GM21447 (cell line): Measurements from ENCODE around the gene DYSF.

ENCODE experiments used
- ATAC-seq: cut with Tn5 transposase; IDR thresholded peaks from one replicate; pipeline ENCODE4 v1.9.1; 2021; ENCODE audit not compliant: unreplicated experiment

The DYSF gene

DNA sequence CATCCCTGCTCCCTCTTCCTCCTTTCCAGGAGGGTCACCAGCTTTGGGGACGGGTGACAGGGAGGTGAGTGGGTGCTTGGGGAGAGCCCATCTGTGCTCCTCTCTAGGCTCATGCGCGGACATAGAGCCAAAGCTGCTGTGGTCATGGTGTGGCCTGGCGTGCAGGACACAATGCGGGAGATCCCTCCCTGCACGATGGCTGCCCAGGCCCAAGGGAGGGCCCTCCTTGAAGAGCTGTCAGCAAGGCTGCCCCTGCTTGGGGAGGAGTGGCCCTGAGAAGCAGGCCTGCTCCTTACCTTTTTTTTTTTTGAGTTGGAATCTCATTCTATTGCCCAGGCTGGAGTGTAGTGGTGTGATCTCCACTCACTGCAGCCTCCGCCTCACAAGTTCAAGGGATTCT is 111.4 kb downstream of the DYSF start:
- ATAC-seq, result no peak

DNA sequence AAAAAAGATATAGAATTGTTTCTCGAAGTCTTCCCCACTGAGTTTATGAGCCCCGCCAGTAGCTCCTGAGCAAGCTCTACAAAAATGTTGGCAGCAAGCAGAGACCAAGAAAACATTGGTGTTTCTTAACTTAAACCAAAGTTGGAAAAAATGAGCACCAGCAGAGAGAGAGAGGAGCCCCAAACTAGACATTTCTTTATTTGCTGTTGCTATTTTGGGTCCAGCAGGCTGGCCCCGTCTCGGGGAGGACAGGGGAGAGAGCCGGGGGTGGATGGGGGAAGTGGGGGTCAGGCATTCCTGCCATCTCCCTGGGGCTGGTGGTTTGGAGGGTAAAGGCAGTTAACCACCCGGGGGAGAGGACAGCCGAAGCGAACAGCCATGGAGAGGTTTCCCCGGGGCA is 113.0 kb downstream of the DYSF start:
- ATAC-seq, result no peak

DNA sequence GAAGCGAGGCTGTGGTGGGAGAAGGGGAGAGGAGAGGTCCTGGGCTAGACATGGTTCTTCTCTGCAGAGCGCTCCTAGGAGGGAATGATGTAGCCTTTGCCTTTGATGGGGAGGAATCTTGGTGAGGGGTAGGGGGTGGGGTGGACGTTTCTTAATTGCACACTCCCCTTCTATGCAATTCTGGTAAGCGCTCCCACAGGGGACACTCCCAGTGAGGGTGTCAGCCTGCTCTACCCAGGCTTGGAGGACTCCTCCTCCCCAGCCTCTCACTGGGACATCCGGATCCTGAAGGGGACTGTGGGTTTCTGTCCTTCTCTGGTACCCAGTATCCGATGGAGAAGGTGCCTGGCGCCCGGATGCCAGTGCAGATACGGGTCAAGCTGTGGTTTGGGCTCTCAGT is 114.3 kb downstream of the DYSF start:
- no peak for ATAC-seq

DNA sequence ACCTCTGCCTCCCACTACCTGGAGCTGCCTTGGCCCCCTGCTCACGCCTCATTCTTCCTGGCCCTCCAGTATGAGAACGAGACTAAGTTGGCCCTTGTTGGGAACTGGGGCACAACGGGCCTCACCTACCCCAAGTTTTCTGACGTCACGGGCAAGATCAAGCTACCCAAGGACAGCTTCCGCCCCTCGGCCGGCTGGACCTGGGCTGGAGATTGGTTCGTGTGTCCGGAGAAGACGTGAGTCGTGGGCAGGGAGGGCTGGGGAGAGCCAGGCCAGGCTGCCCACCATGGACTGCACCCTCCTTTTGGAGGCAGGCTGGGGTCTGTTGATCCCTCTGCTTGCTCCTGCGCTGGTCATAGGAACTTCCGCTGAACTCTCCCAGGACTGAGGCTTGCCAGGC is 114.7 kb downstream of the DYSF start:
- ATAC-seq, result no peak

DNA sequence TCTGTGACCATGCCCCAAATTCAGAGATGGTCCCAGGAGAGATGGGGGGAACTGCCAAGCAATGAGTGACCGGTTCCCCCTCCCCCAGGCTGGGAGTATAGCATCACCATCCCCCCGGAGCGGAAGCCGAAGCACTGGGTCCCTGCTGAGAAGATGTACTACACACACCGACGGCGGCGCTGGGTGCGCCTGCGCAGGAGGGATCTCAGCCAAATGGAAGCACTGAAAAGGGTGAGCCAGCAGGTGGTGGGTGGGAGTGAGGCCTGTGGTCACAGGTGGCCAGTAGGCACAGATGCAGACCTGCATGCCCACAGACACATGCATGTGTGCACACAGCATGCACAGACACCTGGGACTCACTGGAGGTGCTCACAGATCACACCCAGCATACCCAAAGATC is 117.2 kb downstream of the DYSF start:
- no peak for ATAC-seq

DNA sequence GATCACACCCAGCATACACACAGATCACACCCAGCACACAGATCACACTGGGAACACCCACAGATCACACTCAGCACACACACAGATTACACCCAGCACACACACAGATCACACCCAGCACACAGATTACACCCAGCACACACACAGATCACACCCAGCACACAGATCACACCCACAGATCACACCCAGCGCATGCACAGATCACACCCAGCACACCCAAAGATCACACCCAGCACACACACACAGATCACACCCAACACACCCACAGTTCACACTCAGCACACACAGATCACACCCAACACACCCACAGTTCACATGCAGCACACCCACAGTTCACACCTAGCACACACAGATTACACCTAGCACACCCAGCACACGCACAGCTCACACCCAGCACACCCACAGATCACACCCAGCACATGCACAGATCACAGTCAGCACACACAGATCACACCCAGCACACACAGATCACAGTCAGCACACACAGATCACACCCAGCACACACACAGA is 117.6 kb downstream of the DYSF start:
- no peak for ATAC-seq

DNA sequence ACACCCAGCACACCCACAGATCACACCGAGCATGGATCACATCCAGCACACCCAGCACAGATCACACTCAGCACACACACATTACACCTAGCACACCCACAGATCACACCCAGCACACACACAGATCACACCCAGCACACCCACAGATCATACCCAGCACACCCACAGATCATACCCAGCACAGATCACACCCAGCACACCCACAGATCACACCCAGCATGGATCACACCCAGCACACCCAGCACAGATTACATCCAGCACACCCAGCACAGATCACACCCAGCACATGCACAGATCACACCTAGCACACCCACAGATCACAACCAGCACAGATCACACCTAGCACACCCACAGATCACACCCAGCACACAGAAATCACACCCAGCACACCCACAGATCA is 118.6 kb downstream of the DYSF start:
- no peak for ATAC-seq

DNA sequence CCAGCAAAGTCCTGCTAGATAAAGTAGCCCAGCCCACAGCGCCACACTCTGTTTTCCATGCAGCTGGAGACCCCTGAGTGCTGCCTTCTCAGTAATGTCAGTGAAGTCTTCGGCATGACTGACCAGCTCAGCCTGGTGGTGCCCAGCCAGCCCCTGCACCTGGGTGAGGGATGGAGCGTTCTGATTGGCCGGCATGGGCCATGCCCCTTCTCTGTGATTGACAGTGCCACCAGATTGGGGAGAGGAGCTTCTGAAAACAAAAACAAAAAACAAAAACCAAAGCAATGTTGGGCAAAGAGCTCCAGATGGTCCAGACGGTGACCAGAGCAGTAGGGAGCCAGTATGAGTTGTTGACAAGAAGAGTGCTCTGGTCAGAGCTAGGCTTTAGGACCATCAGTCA is 122.6 kb downstream of the DYSF start:
- no peak for ATAC-seq

DNA sequence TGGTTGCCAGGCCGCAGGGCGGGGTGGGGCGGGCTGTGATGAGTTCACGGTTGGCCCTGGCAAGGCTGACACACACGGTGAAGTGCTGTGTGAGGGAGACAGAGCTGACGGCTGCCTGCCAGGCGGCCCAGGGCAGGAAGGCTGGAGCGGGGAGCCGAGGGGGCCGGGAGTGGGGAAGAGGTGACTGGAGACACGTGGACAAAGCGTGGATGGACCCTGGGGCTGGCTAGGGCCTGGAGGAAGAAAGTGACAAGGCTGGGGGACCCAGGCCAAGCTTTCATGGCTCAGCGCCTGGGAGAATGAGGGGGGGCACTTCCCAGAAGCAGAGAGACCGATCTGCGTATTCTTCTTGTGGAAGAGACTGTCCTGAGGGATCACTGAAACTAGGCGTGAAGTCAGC is 123.2 kb downstream of the DYSF start:
- no peak for ATAC-seq

DNA sequence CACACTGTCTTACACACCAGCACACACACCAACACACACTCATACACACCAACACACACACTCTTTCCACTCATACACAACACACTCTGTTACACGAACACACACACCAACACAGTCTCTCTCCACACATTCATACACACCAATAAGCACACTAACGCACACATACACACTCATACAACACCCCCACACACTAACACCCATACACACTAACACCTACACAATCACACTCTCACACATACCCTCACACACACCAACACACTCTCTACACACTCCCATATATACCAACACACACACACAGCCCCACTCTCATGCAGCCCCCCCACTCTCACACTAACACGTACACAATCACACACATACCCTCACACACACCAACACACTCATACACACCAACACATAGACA is 123.8 kb downstream of the DYSF start:
- ATAC-seq, result no peak

DNA sequence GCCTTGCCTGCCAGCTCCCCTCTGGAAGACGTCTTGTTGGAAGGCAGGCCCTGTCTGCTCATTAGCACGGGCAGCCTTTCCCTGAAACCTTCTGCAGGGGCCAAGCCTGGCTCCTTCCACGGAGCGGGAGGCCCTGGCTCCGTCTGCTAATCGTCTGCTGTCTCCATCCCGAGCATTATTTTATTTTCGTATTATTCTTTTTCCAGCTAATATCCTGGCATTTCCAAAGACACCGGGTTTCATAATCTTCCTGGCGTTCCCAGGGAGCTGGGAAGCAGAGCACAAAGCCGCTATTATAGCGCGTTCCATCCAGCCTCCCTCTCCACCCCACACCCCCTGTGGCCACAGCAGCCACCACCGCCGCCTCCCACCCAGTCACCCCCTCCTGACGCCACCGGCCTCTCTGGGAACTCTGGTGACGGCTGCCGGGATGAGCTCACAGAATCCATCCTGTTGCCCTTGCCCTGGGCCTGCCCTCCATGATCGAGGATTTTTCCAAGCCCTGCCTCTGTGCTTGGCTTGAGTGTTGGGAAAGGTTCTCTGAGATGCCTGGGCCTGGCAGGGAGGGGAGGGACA is 125.5 kb downstream of the DYSF start:
- ATAC-seq, result no peak

DNA sequence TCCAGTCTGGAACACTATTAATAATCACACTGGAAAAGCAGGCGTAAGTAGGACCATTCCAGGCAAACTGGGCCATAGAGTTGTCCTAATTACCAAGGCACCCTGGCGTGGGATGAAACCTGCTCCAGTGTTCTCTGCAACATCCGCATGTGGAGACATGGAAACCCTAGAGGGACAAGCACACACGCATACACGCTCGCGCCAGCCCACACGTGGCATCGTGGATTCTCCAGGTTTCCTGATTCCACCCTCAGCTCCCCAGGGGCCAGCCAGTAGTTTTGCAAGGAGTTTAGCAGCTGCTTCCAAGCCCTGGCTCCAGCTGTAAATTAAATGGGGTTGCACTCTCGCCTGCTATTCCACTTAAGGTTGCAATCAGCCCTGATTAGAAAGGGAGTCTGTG is 127.7 kb downstream of the DYSF start:
- ATAC-seq, result no peak

DNA sequence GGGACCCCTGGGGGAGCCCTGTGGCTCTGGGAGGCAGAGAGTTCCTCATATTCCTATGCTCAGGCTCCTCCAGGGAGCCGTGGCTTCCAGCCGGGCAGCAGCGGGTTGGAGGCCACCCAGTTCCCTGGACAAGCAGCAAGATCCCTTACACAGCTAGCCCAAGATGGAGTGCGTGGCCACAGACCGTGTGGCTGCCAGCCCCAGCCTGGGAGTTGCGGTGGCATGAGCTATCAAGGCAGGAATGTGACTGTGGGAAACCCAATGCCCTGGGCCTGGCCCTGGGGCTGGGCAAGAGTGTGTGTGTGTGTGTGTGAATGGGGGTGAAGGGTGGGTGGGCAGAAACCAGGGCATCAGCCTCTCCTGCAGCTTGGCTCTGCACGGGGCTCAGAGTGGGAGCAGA is 130.5 kb downstream of the DYSF start:
- ATAC-seq, result no peak

DNA sequence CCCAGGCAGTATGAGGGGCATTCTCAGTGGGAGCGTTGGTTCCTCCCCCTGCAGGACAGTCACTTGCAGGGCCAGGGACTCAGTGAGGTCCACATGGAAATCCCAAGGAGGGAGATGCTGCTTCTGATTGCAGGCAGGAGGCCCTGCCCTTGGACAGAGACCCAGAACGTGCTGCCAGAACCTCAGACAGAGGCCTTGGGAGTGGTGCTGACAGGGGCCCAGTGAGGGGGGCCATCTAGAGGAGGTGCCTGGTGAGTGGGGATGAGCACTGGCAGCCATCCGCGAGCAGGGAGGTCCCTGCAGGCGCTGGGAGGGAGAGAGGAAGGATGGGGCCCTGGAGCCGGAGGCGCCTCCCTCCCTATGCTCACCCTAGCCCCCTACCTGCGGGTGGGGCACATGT is 133.1 kb downstream of the DYSF start:
- no peak for ATAC-seq

DNA sequence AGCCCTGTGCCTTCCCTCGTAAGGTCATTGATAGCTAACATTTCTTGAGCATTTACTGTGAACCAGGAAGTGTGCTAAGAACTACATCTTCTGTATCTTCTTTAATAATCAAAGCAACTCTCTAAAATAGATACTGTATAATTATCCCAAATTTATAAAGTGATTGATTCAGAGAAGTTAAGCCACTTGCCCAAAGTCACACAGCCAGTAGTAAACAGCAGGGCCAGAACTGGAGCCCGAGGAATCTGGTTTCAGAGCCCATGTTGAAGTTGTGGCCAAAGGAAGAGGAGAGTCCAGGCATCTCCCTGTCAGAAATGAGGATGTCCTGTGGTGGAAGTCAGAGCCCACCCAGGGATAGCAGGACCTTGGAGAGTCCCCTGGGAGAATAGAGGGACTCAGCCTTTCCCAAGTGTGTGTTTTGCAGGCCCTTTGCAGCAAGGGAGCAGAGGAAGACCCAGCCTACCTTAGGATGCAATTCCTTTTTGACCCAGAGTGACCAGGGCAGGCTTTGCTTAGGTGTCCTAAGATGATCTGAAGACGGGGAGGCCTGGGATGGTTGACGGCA is 134.2 kb downstream of the DYSF start:
- ATAC-seq, result no peak

DNA sequence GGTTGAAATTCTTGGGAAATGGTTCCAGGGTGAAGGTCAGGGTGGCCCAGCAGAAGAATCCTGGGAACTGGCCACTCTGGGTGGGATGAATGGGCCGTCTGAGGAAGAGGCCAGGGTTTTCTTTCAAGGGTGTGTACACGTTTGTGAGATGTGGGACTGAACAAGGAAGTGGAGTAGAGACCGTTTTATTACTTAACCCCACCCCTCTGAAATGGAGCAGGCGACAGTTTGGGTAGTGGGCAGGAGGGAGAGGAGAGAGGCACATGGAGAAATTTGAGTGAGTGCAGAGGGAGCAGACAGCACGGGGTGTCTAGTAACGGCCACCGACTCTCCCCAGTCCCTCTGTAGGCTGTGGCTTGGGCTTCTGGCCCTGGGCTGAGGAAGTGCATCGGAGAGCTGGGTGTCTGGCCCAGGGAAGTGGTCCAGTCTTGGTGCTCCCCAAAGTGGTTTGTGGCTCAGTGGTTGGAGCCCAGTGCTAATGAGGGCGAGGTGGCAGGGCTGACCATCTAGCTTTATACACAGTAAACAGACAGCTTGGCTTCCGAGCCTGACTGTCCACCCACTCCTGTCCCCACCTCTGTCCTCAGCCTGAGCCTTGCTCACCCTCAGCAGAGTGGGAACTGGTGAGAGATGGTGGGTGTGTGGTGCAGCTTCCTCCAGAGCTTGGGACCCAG is 135.3 kb downstream of the DYSF start:
- no peak for ATAC-seq

DNA sequence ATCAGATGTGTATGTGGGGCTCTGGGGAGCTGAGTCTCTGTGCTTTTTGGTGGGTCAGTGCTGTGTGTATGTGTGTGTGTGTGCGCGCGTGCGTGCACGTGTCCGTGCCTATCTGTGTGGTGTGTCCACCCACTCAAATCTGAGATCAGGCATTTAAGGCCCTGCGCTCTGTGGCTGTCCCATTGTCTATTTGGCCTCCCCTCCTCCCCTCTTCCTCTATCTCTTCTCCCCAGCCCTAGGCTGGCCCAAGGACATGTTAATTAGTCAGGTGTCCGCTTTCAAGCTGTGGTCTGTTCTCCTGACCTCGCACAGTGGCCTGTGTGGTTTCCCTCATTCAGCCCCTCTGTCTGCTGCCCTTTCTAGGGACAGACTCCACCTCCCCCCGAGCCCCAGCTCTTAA is 136.4 kb downstream of the DYSF start:
- no peak for ATAC-seq

DNA sequence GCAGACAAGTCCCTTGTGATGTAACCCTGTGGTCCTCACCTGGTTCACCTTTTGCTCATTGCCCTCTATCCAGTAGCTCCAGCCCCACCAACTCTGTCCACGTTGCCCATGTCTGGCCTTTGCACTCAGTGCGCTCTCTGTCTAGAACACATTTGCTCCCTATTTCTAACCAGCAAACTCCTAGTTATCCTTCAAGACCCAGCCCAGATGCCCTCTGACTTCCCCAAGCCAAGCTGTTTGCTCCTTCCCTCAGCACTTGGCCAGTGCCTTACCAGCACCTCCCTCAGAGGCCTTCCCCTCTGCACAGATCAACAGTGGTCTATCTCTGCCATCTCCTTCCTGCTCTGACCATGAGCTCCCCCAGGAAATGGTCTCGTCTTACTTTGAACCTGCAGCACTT is 137.7 kb downstream of the DYSF start:
- ATAC-seq, result no peak

DNA sequence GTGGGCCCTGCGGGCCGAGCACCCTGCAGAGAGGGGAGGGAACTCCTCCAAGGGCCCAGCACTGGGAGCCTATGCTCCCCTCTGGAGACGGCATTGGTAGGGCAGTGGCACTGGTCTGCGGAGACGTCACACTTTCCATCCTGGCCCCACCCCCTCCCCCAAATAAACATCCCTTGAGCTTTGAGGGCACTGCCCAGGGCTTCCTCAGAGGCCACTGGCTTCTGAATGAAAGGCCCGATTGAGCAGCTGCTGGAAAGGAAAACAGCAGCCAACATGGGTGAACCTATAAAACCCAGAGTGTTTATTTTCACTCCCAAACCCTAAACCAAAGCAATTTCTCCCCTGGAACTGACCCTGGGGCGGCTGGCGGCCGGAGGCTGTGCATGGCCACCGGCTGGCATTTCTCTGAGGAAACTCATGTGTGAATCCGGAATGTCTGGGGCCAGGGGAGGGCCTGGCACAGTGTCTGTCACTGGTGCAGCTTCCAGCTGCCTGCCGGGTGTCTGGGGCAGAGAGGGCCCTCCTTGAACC is 138.9 kb downstream of the DYSF start:
- no peak for ATAC-seq

DNA sequence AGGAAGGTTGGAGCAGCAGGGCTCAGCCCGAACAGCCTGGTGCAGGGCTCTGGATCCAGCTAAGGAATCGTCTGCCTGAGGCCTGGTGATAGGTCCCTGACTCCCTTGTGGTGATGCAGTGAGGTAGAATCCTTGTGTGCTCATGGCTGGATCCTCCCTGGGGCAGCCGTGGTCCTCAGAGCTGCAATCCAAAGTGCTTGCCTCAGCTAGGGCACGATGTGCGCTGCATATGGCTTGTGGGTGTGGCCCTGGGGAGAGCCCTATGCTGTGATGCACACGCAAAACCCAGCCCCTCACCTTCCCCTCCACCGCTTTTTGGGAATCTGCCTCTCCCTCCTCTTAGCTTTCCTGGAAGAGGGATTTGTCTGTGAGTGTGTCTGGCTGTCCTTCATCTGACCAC is 142.2 kb downstream of the DYSF start:
- ATAC-seq, result no peak

DNA sequence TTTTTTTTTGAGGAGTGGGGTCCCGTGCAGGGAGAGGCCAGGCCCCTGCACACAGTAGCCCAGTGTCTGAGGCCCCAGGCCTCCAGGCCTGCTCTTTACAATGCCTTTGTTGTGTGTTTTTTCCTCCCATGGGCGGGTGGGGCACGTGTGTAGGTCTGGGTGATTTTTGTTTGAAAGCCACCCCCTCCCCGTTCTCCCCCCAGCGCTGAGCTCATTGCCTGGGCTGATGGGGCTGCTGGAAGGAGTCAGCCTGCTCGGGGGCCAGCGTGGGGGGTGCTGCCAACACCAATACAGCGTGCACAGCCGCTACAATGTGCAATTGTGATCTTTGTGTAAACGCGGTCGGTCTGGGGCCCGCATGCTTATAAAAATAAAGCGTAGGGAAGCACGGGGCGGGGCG is 142.7 kb downstream of the DYSF start:
- no peak for ATAC-seq

DNA sequence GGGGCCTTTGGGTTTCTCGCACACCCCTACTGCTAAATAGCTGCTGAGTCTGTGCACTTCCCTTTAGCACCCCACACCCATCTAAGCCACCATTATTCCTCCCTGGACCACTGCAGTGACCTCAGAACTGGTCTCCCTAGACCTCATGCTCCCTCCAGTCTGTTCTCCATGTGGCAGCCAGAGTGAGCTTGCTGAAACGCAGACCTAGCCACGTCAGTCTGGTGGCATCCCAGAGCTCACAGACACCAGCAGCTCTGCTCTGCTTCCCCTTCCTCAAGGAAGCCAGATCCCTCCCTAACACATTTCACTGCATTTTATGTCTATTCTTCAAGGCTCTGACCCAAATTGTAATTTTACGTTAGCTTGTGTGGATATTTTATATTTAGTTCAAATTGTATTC is 144.4 kb downstream of the DYSF start:
- ATAC-seq, result no peak

DNA sequence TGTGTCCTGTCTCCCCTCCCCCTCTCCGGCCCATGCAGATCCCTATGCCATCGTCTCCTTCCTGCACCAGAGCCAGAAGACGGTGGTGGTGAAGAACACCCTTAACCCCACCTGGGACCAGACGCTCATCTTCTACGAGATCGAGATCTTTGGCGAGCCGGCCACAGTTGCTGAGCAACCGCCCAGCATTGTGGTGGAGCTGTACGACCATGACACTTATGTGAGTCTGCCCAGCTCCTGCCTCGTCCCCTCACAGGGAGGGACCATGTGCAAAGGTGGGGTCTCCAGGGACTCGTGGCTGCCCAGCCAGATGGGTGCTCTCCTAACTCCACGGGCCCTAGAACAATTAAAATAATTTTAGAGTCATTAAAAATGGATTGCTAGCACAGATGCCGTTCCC is 145.2 kb downstream of the DYSF start:
- no peak for ATAC-seq
